ENCODE data around the gene CCDC6.
"Not testable (repeated sequence)": the region's sequence is repeated elsewhere in the genome, so short reads cannot be mapped to it uniquely, and the experiment has no call there.

GRCh38 chr10:59787032-59787431 lies 119.3 kb downstream of the CCDC6 start:
- TF ChIP-seq MEIS2 (IDR thresholded peaks at IDR 0.05; ENCODE audit: partially characterized antibody); MAFG (tag; conservative IDR thresholded peaks at IDR 0.05); KDM4B (IDR thresholded peaks at IDR 0.05; ENCODE audit: borderline replicate concordance in 2 of 2, low read depth in 1 of 2); BHLHE40 (IDR thresholded peaks at IDR 0.05; ENCODE audit: low read length); FOXK1 (CRISPR knock-in tag; IDR thresholded peaks at IDR 0.05; ENCODE audit: borderline replicate concordance); NBN (IDR thresholded peaks at IDR 0.05; ENCODE audit: low read depth); POLR2A (conservative IDR thresholded peaks at IDR 0.05): not testable (repeated sequence)
